ENCODE results near the gene STK16. TPM values are rescaled to one million over a fixed set of nuclear protein-coding genes. Genes with fewer than 3 reads are reported as not detected.

Gene STK16
- total and polyA plus RNA-seq, 2 experiments from 2014 or later = 15.8 to 28.5 TPM

DNA sequence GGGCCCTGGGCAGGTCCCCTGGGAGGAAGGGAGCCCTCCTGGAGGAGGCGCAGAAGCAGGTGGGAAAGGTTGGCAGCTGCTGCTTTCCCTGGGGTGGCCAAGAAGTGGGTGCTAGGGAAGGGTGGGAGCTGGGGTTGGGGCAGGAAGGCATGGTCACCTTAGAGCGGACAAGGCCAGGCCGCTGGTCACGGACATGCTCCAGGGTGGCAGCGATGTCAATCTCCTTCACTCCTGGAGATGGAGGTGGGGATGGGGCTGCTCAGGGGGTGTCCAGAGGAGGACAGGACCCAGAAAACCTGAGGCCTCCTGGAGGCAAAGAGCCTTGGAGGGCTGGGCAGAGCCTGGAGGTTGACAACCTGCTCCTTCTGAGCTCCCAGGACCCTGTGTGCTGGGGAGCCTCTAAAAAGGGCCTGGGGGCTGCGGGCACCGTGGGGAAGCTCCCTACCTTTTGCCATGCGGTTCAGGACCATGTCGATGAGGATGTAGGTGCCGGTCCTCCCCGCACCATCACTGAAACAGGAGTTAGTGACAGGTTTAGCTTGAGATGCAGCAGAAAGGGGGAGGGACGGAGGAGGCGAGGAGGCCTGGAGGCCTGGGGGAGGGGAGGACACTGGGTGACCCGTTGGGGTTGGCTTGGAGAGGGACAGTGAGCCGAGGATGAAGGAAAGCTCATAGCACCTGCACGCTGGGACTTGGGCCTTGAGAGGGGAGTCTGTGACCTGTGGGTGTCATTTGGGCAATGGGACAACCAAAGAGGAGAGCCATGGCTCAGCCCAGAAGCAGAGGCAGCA lies 45.3 kb downstream of the STK16 start:
- Histone ChIP-seq H3K27me3 (no peaks in the 10 kb centered on the region), H3K27ac (no peak overlapping the region), H3K9me3 (ENCODE audit: low read depth) (no peaks in the 10 kb centered on the region), H3K4me3 (no peak overlapping the region), H3K4me1 (ENCODE audit: low read depth) (no peaks in the 10 kb centered on the region), H3K36me3 (no peaks in the 10 kb centered on the region)
- TF ChIP-seq, protein P1, sequence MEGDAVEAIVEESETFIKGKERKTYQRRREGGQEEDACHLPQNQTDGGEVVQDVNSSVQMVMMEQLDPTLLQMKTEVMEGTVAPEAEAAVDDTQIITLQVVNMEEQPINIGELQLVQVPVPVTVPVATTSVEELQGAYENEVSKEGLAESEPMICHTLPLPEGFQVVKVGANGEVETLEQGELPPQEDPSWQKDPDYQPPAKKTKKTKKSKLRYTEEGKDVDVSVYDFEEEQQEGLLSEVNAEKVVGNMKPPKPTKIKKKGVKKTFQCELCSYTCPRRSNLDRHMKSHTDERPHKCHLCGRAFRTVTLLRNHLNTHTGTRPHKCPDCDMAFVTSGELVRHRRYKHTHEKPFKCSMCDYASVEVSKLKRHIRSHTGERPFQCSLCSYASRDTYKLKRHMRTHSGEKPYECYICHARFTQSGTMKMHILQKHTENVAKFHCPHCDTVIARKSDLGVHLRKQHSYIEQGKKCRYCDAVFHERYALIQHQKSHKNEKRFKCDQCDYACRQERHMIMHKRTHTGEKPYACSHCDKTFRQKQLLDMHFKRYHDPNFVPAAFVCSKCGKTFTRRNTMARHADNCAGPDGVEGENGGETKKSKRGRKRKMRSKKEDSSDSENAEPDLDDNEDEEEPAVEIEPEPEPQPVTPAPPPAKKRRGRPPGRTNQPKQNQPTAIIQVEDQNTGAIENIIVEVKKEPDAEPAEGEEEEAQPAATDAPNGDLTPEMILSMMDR (IDR thresholded peaks at IDR 0.05; ENCODE audit: low read depth, low read length) = no peak
- DNase-seq (ENCODE audit: low read depth in 1 of 2, low spot score in 1 of 2) = no peak

DNA sequence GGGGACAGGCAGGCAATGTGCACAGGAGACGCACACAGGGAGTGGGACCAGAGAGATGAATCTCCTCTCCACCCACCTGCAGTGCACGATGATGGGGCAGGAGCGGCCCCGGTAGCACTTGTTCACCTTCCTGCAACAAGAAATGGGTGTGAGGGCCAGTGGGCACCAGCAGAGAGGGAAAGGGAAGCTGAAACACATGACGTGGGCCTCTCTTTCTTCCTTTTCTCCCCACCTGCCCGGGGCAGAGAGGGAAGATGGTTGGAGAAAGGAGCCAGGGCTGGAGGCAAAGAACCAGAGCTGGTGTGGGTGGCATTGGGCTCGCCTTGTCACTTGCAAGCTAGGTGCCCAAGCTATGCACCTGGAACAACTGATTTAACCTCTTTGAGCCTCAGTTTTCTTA lies 46.1 kb downstream of the STK16 start:
- TF ChIP-seq, protein P1 (IDR thresholded peaks at IDR 0.05; ENCODE audit: low read depth, low read length) = no peak
- no peak for DNase-seq (ENCODE audit: low read depth in 1 of 2, low spot score in 1 of 2)
- Histone ChIP-seq H3K9me3 (ENCODE audit: low read depth) (no peaks in the 10 kb centered on the region), H3K4me1 (ENCODE audit: low read depth) (no peaks in the 10 kb centered on the region), H3K27me3 (no peaks in the 10 kb centered on the region), H3K36me3 (no peaks in the 10 kb centered on the region), H3K4me3 (no peak overlapping the region), H3K27ac (no peak overlapping the region)

DNA sequence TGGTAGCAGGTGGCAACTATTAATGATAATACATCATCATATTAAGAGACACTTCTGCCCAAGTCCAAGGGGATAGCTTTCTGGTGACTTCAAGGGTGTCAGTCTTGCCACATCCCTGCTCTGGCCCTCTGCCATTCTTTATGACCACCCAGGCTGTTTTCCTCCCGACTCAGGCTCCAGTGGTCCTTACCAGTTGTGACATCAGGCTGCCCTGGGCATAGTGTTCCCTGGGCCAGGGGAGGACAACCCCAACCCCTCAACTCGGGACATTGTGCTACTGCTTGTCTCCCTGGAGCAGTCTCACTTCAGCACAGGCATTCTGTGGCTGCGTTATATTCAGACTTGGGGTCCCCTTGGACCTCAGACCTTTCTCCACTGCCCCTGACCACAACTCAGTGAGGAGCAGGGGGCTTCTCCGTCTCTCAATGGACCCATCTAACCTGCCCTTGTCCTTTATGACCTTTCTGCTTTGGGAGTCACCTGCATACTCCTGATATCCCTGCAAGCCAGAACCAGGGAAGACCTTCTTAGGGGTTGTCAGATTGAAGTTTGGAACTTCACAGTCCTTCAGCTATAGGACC lies 46.7 kb downstream of the STK16 start:
- TF ChIP-seq, protein P1 (IDR thresholded peaks at IDR 0.05; ENCODE audit: low read depth, low read length) = no peak
- no peaks in the 10 kb centered on the region for H3K36me3 ChIP-seq
- no peak overlapping the region for H3K27ac ChIP-seq
- H3K4me1 ChIP-seq (ENCODE audit: low read depth) = no peaks in the 10 kb centered on the region
- H3K4me3 ChIP-seq = no peak overlapping the region
- H3K9me3 ChIP-seq (ENCODE audit: low read depth) = no peaks in the 10 kb centered on the region
- DNase-seq (ENCODE audit: low read depth in 1 of 2, low spot score in 1 of 2) = no peak
- no peaks in the 10 kb centered on the region for H3K27me3 ChIP-seq

DNA sequence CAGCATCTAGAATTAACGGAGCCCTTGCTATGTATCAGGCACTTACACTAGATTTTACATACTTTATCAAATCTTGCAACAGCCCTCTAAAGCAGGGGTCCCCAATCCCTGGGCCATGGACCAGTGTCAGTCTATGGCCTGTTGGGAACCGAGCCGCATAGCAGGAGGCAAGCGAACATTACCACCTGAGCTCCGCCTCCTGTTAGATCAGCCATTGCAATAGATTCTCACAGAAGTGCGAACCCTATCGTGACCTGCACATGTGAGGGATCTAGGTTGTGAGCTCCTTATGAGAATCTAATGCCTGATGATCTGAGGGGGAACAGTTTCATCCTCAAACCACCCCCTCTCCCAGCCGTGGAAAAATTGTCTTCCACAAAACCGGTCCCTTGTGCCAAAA lies 47.3 kb downstream of the STK16 start:
- TF ChIP-seq, protein P1 (IDR thresholded peaks at IDR 0.05; ENCODE audit: low read depth, low read length) = no peak
- no peaks in the 10 kb centered on the region for H3K36me3 ChIP-seq
- DNase-seq (ENCODE audit: low read depth in 1 of 2, low spot score in 1 of 2) = no peak
- no peak overlapping the region for H3K4me3 ChIP-seq
- H3K9me3 ChIP-seq (ENCODE audit: low read depth) = no peaks in the 10 kb centered on the region
- no peak overlapping the region for H3K27ac ChIP-seq
- no peaks in the 10 kb centered on the region for H3K27me3 ChIP-seq
- H3K4me1 ChIP-seq (ENCODE audit: low read depth) = no peaks in the 10 kb centered on the region

DNA sequence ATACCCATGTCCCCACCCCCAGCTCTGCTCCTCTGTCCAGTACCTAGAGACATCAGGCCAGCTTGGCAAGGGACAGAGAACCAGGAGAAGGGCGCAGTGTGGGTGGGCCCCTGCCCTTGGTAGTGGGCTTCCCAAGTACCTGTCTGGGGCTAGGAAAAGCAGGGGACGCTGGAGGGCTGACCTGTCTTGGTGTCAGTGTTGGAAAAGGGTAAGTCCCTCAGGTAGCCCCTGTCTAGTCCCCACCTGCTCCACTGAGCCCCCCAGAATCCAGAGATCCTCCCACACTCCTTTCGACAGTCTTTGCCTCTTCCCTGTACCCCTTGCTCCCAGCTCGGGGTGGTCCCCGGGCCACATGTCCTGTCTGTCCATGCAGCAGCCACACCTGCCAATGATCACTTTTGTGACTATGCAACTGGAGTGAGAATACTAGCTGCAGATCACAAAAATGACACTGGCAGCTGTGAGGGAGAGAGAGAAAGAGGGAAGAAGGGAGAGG lies 48.5 kb downstream of the STK16 start:
- TF ChIP-seq, protein P1 (IDR thresholded peaks at IDR 0.05; ENCODE audit: low read depth, low read length) = no peak
- no peak overlapping the region for H3K4me3 ChIP-seq
- no peaks in the 10 kb centered on the region for H3K36me3 ChIP-seq
- no peak overlapping the region for H3K27ac ChIP-seq
- H3K9me3 ChIP-seq (ENCODE audit: low read depth) = no peaks in the 10 kb centered on the region
- H3K4me1 ChIP-seq (ENCODE audit: low read depth) = no peaks in the 10 kb centered on the region
- no peaks in the 10 kb centered on the region for H3K27me3 ChIP-seq
- no peak for DNase-seq (ENCODE audit: low read depth in 1 of 2, low spot score in 1 of 2)
